Heart right ventricle (tissue), 16 donors: Measurements from ENCODE around the gene IRS2. TPM values are rescaled to one million over a fixed set of nuclear protein-coding genes. Genes with fewer than 3 reads are reported as not detected.

Experiments
- ATAC-seq, 8 donors: fragments of 200-7000 bp; cut with Tn5 transposase; one replicate each; pipeline ENCODE4 v1.9.1; 2020; ENCODE audit warnings: mild to moderate bottlenecking in 8 of 8, moderate library complexity in 8 of 8, moderate number of reproducible peaks in 1 of 8
- DNase-seq, 2 donors: peaks; one replicate each; pipeline ENCODE4 v3.0.0-alpha.2; 2020
- H3K27ac ChIP-seq, 10 donors: fragments of 200-600 bp; sonication (generic) in 2 of 10; one replicate each; pipeline versions ENCODE4 v1.5.0 to v1.8.0; 2020 to 2022; ENCODE audit warnings: mild to moderate bottlenecking in 3 of 10
- H3K27me3 ChIP-seq, 7 donors: fragments of 200-600 bp; one replicate each; pipeline ENCODE4 v1.8.0; 2021 to 2022; ENCODE audit warnings: mild to moderate bottlenecking in 2 of 7
- H3K36me3 ChIP-seq, 9 donors: fragments of 200-600 bp; sonication (generic) in 1 of 9; one replicate each; pipeline versions ENCODE4 v1.5.0 to v1.8.0; 2020 to 2022; ENCODE audit warnings: mild to moderate bottlenecking in 2 of 9
- H3K4me1 ChIP-seq, 9 donors: fragments of 200-600 bp; sonication (generic) in 1 of 9; one replicate each; pipeline versions ENCODE4 v1.5.0 to v1.8.0; 2020 to 2022; ENCODE audit warnings: mild to moderate bottlenecking in 4 of 9
- H3K4me3 ChIP-seq, 10 donors: fragments of 200-600 bp; sonication (generic) in 2 of 10; one replicate each; pipeline versions ENCODE4 v1.5.0 to v1.8.0; 2020 to 2022; ENCODE audit warnings: mild to moderate bottlenecking in 7 of 10, moderate library complexity in 2 of 10
- H3K9me3 ChIP-seq, 11 donors: fragments of 200-600 bp in 10 of 11; sonication (generic) in 2 of 11; one replicate each; pipeline versions ENCODE4 v1.5.0 to v1.8.0; 2013 to 2022; ENCODE audit warnings: mild to moderate bottlenecking in 2 of 11, control low read depth in 1 of 11, moderate library complexity in 1 of 11
- WGBS, 2 donors: extraction: QIAGEN DNeasy Blood & Tissue Kit; methylation state at CpG; one replicate each; pipeline ENCODE4 v1.1.7; 2013; ENCODE audit warnings: inconsistent platforms in 1 of 2; 5-methylcytosine and 5-hydroxymethylcytosine counted together
- intact Hi-C, 10 donors: fragments of 100-400 bp; cut with DNase I; formaldehyde crosslinking; loops; one replicate each; pipeline versions ENCODE4 v1.11.1 to v1.14.2; 2022
- polyA plus RNA-seq, 2 donors: library from polyadenylated mRNA; stranded (reverse); fragments of 200-250 nt; gene quantifications; one replicate each; pipeline ENCODE4 v1.2.3, GENCODE V29; 2013
- total RNA-seq, 10 donors: library from RNA; stranded (reverse); fragmentation: NEBNext Ultra II Directional in 3 of 10; extraction: Animal tissue kit (Norgen Biotek cat#: 25700) in 3 of 10; gene quantifications; one replicate each; pipeline versions ENCODE4 v1.2.1 to v1.2.4, GENCODE V29; 2021 to 2023
- TF ChIP-seq, protein P1 (sequence below), 9 donors: fragments of 200-600 bp; sonication (generic) in 2 of 9; IDR thresholded peaks; one replicate each; pipeline versions ENCODE4 v1.5.0 to v1.8.0; 2021 to 2022; ENCODE audit warnings: antibody characterized with exemption in 9 of 9, mild to moderate bottlenecking in 5 of 9, moderate library complexity in 1 of 9
- donor health status: Arrhythmogenic right ventricular cardiomyopathy.
- donor health status: ischemic (EF 13 %, LVEDD 7.1; RV severe dilation, severe dysfunction).
- donor health status: healthy with polysubstance abuse.
- donor health status: DM: no; HTN: yes; CAD: no.
- donor health status: DM: no; HTN: no; CAD: no.
- donor health status: ischemic (EF 25% LVEDD 6.9; RV normal size, moderate dysfunction).
- donor health status: ischemic (EF 25% LVEDD 5.7; RV mildly dilated, moderate dysfunction).
- donor health status: healthy.
- donor health status: DM: yes; HTN: yes; CAD: no.
- donor health status: Ischemic cardiomyopathy.
- donor health status: ischemic (EF 35%, LVEDD 5.7; RV mildly dilated, moderate dysfunction).
- donor health status: nonischemic (EF 11% LVEDD 7.7; RV severe dilation, severe dysfunction).
- donor health status: DM: yes; HTN: yes; CAD: no.
- donor health status: PGD.
- donor health status: ischemic (EF 29% LVEDD 5.4; RV normal size, mild dysfunction).
- donor health status: nonischemic (EF 23%, LVEDD 6.1; RV moderate dilation, normal function).

The IRS2 gene
- total and polyA plus RNA-seq, 12 donors: 4.2 to 49.3 (median 13.7) TPM

DNA sequence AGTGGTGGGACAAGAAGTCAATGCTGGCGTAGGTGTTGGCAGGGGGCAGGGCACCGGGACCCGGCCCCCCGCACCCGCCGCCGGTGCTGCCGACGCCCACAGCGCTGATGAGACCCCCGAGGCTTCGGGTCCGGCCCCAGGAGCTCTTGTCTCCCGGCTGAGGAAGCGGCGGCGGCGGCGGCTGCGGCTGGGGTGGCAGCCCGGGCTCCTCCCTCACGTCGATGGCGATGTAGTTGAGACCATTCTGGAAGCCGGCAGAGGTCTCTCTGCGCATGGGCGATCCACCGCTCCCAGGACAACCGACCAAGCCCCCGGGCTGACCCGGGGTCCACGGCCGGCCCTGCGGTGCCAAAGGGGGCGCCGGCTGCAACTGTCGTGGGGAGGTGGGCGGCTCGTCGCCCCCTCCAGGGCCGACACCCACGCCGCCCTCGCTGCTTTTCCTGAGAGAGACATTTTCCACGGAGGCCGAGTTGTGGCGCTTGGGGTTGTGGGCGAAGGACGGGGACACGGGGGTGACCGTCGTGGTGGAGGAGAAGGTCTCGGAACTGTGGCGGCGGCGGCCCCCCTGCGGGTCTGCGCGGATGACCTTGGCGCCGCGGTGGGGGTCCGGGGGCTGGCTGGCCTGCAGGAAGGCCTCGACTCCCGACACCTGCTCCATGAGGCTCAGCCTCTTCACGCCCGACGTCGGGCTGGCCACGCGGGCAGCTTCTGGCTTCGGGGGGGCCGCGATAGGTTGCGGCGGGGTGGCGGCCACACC lies 4.1 kb downstream of the IRS2 start:
- no peak for ATAC-seq
- H3K27ac ChIP-seq: peak overlapping the region in 2 of 10 donors; percentile 12 to 32
- peaks cover 0 to 35% (median 16%) of the 10 kb centered on the region in 9 donors for H3K36me3 ChIP-seq
- WGBS, 2 donors: 95 to 97% methylated on average over 77 of the region's 77 CpGs
- TF ChIP-seq, protein P1, sequence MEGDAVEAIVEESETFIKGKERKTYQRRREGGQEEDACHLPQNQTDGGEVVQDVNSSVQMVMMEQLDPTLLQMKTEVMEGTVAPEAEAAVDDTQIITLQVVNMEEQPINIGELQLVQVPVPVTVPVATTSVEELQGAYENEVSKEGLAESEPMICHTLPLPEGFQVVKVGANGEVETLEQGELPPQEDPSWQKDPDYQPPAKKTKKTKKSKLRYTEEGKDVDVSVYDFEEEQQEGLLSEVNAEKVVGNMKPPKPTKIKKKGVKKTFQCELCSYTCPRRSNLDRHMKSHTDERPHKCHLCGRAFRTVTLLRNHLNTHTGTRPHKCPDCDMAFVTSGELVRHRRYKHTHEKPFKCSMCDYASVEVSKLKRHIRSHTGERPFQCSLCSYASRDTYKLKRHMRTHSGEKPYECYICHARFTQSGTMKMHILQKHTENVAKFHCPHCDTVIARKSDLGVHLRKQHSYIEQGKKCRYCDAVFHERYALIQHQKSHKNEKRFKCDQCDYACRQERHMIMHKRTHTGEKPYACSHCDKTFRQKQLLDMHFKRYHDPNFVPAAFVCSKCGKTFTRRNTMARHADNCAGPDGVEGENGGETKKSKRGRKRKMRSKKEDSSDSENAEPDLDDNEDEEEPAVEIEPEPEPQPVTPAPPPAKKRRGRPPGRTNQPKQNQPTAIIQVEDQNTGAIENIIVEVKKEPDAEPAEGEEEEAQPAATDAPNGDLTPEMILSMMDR (IDR thresholded peaks at IDR 0.05): no peak
- no peak for DNase-seq
- H3K27me3 ChIP-seq: peaks cover 0 to 13% (median 5%) of the 10 kb centered on the region in 7 donors
- intact Hi-C loops: loop anchor here (5.0 to 10.0 kb wide), 10 partner anchors 83 to 820 kb away; no protein-coding TSS in a partner anchor
- H3K4me1 ChIP-seq: peaks cover 4 to 65% (median 60%) of the 10 kb centered on the region in 9 donors
- H3K9me3 ChIP-seq: no peaks in the 10 kb centered on the region
- peak overlapping the region; percentile 18 to 55 (median 44) for H3K4me3 ChIP-seq

DNA sequence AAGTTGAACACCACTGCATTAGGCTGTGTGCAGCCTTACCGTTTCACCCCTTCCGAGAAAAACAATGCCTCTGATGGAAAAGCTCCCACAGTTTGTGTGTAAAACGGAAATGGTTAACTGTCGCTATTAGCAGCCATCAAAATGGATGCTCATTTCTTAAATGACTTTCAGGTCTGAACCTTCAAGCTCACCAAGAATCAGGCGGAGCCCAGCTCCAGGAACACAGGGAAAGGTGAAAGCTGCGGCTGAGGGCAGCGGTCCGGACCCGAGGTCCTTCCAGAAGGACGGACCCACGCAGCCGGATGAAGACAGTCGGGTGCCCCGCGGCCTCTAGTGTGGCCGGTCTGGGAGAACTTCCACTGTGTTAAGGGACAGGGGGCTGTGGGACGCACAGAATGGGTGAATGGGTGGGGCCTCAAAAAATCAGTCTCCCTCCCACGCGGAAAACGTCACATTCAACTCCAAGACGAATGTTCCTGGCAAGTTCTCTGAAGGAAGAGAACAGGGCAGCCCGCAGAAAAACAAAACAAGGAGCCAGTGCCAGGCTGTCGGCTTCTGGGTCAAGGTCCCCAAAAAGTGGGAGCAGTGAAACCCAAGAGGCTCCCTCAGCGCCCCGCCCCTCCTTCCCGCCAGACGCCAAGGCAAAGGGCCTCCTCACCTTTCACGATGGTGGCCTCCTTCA lies 4.9 kb downstream of the IRS2 start:
- H3K4me1 ChIP-seq: peaks cover 4 to 72% (median 65%) of the 10 kb centered on the region in 9 donors
- H3K27me3 ChIP-seq: peaks cover 0 to 9% (median 4%) of the 10 kb centered on the region in 7 donors
- DNase-seq (no peak), ATAC-seq (no peak)
- WGBS, 2 donors: 69 to 73% methylated on average over 28 of the region's 28 CpGs
- TF ChIP-seq, protein P1 (IDR thresholded peaks at IDR 0.05): no peak
- H3K36me3 ChIP-seq: peaks cover 0 to 35% (median 16%) of the 10 kb centered on the region in 9 donors
- intact Hi-C loops: loop anchor here (5.0 to 10.0 kb wide), 10 partner anchors 83 to 819 kb away; no protein-coding TSS in a partner anchor
- no peaks in the 10 kb centered on the region for H3K9me3 ChIP-seq
- H3K4me3 ChIP-seq: peak overlapping the region; percentile 18 to 55 (median 44)
- peak overlapping the region in 4 of 10 donors; percentile 4 to 32 (median 11) for H3K27ac ChIP-seq

GRCh38 chr13:109780845-109781383 lies 5.5 kb downstream of the IRS2 start:
- Histone ChIP-seq H3K27me3 (peaks cover 0 to 9% (median 4%) of the 10 kb centered on the region in 7 donors), H3K4me1 (peaks cover 4 to 78% (median 67%) of the 10 kb centered on the region in 9 donors), H3K36me3 (peaks cover 0 to 35% (median 16%) of the 10 kb centered on the region in 9 donors), H3K9me3 (no peaks in the 10 kb centered on the region), H3K4me3 (peak overlapping the region; percentile 18 to 55 (median 44)), H3K27ac (peak overlapping the region in 3 of 10 donors; percentile 10 to 32 (median 12))
- DNase-seq: no peak
- 64 to 65% methylated on average over 11 of the region's 11 CpGs for WGBS, 2 donors
- TF ChIP-seq, protein P1 (IDR thresholded peaks at IDR 0.05): no peak
- ATAC-seq: no peak
- intact Hi-C loops: loop anchor here (5.0 to 10.0 kb wide), 10 partner anchors 84 to 819 kb away; no protein-coding TSS in a partner anchor
